GM12878 (cell line): ENCODE data around the gene MITF. TPM values are rescaled to one million over a fixed set of nuclear protein-coding genes. Genes with fewer than 3 reads are reported as not detected.

Experiments
- ATAC-seq: fragments of 200-7000 bp; cut with Tn5 transposase; 3 replicates; pipeline ENCODE4 v1.9.1; 2020; ENCODE audit warnings: mild to moderate bottlenecking, moderate library complexity
- BruUV-seq: library from RNA; stranded (reverse); fragments of 400-500 nt; replicated peaks from 2 replicates; lab custom pipeline; 2021; lab: Mats Ljungman, UMichigan
- CTCF ChIA-PET: fragments of 300-600 bp; sonication (Branson Sonifier 250); formaldehyde crosslinking; extraction: SDS; loops from one replicate; lab custom pipeline; 2021; ENCODE audit warnings: inconsistent platforms; lab: Yijun Ruan, JAX
- POLR2A ChIA-PET: fragments of 350-600 bp; formaldehyde crosslinking; extraction: SDS; loops from one replicate; lab custom pipeline; 2021; ENCODE audit warnings: inconsistent platforms; lab: Charles Lee
- RAD21 ChIA-PET: fragments of 300-600 bp; sonication (Branson Sonifier 250); formaldehyde crosslinking; loops from one replicate; lab custom pipeline; 2023; ENCODE audit warnings: antibody characterized with exemption; ENCODE audit not compliant: unreplicated experiment; lab: Charles Lee
- SMC1A ChIA-PET: fragments of 300-600 bp; sonication (Branson Sonifier 250); formaldehyde crosslinking; loops from one replicate; lab custom pipeline; 2023; ENCODE audit not compliant: unreplicated experiment, uncharacterized antibody; lab: Charles Lee
- DNase-seq: peaks from one replicate; pipeline ENCODE4 v3.0.0-alpha.2; 2011; ENCODE audit warnings: low read depth, low spot score
- FAIRE-seq: peaks from 3 replicates; lab custom pipeline; 2011; peaks lifted over from hg19 to GRCh38; lab: Jason Lieb, UNC
- H2AFZ ChIP-seq: 2 replicates; pipeline ENCODE4 v1.6.0; 2011; ENCODE audit warnings: low read depth, low read length, control low read depth; ENCODE audit not compliant: control insufficient read depth
- H3K27ac ChIP-seq: 2 replicates; pipeline ENCODE4 v1.5.1; 2011; ENCODE audit warnings: control low read depth; ENCODE audit not compliant: control insufficient read depth, insufficient read depth
- H3K27me3 ChIP-seq, 2 experiments: replicated peaks in 1 of 2; 2 replicates each; pipeline versions ENCODE4 v1.6.0 to v1.6.1; 2011; ENCODE audit warnings: low read length in 1 of 2; ENCODE audit not compliant: control insufficient read depth in 2 of 2, insufficient read depth in 2 of 2
- H3K36me3 ChIP-seq, 2 experiments: 2 replicates each; pipeline ENCODE4 v1.5.1; 2011; ENCODE audit warnings: low read length in 1 of 2; ENCODE audit not compliant: control insufficient read depth in 2 of 2, insufficient read depth in 2 of 2
- H3K4me1 ChIP-seq: 2 replicates; pipeline ENCODE4 v1.6.1; 2011; ENCODE audit warnings: mild to moderate bottlenecking, low read length, moderate library complexity, mixed read lengths; ENCODE audit not compliant: control insufficient read depth, insufficient read depth
- H3K4me2 ChIP-seq: 2 replicates; pipeline ENCODE4 v1.6.0; 2011; ENCODE audit warnings: control low read depth; ENCODE audit not compliant: control insufficient read depth, insufficient read depth
- H3K4me3 ChIP-seq: fragments of 200-600 bp; sonication (generic); 2 replicates; pipeline ENCODE4 v1.5.1; 2016
- H3K79me2 ChIP-seq: 2 replicates; pipeline ENCODE4 v1.6.0; 2011; ENCODE audit warnings: low read length; ENCODE audit not compliant: control insufficient read depth, insufficient read depth
- H3K9ac ChIP-seq: 2 replicates; pipeline ENCODE4 v1.8.0; 2011; ENCODE audit warnings: low read length, control low read depth, mixed read lengths; ENCODE audit not compliant: control insufficient read depth, insufficient read depth
- H3K9me3 ChIP-seq: replicated peaks from 3 replicates; pipeline ENCODE4 v1.5.1; 2011; ENCODE audit warnings: mild to moderate bottlenecking, low read length; ENCODE audit not compliant: control insufficient read depth, insufficient read depth
- H4K20me1 ChIP-seq: 2 replicates; pipeline ENCODE4 v1.6.0; 2011; ENCODE audit not compliant: control insufficient read depth, insufficient read depth
- ASH2L ChIP-seq: fragments of 300-600, 200-600 bp; sonication (generic); IDR thresholded peaks from 2 replicates; pipeline ENCODE4 v1.6.1; 2017; ENCODE audit warnings: low read depth, mild to moderate bottlenecking, borderline replicate concordance
- BACH1 ChIP-seq: fragments of 450-650 bp; IDR thresholded peaks from 2 replicates; pipeline ENCODE4 v1.6.1; 2017; ENCODE audit warnings: mild to moderate bottlenecking, borderline replicate concordance
- CBX5 ChIP-seq: sonication (generic); IDR thresholded peaks from 2 replicates; pipeline ENCODE4 v1.6.1; 2016; ENCODE audit warnings: low read depth, moderate library complexity, mild to moderate bottlenecking, inconsistent platforms
- ETV6 ChIP-seq, 2 experiments: fragments of 450-650 bp in 1 of 2; IDR thresholded peaks in 1 of 2; conservative IDR thresholded peaks in 1 of 2; 2 replicates each; pipeline ENCODE4 v1.6.1; 2014; ENCODE audit warnings: antibody characterized with exemption in 1 of 2, borderline replicate concordance in 1 of 2, low read depth in 1 of 2, mild to moderate bottlenecking in 1 of 2, moderate library complexity in 1 of 2
- HSF1 ChIP-seq: fragments of 150-350 bp; IDR thresholded peaks from 2 replicates; pipeline ENCODE4 v1.6.1; 2014; ENCODE audit warnings: mild to moderate bottlenecking, low read depth, low read length
- IKZF1 ChIP-seq: fragments of 450-650 bp; conservative IDR thresholded peaks from 2 replicates; pipeline ENCODE4 v1.6.1; 2017; ENCODE audit warnings: antibody characterized with exemption, mild to moderate bottlenecking
- LARP7 ChIP-seq: fragments of 450-650 bp; IDR thresholded peaks from 2 replicates; pipeline ENCODE4 v1.6.1; 2017; ENCODE audit warnings: mild to moderate bottlenecking
- MEF2A ChIP-seq: IDR thresholded peaks from 2 replicates; pipeline ENCODE4 v1.6.1; 2011; ENCODE audit warnings: low read depth, mild to moderate bottlenecking, low read length, moderate library complexity; ENCODE audit not compliant: insufficient read depth
- MYB ChIP-seq: fragments of 150-350 bp; IDR thresholded peaks from 2 replicates; pipeline ENCODE4 v1.6.1; 2014; ENCODE audit warnings: mild to moderate bottlenecking, low read depth, low read length, borderline replicate concordance
- NR2C1 ChIP-seq: fragments of 450-650 bp; IDR thresholded peaks from 2 replicates; pipeline ENCODE4 v1.6.1; 2017; ENCODE audit warnings: antibody characterized with exemption, mild to moderate bottlenecking, moderate library complexity
- NR2C2 ChIP-seq: IDR thresholded peaks from 2 replicates; pipeline ENCODE4 v1.6.1; 2011; ENCODE audit warnings: borderline replicate concordance, low read depth; ENCODE audit not compliant: control insufficient read depth, insufficient read length
- NR2F1 ChIP-seq: fragments of 450-650 bp; conservative IDR thresholded peaks from 2 replicates; pipeline ENCODE4 v1.6.1; 2017; ENCODE audit warnings: mild to moderate bottlenecking
- SKIL ChIP-seq: fragments of 450-650 bp; IDR thresholded peaks from 2 replicates; pipeline ENCODE4 v1.6.1; 2017; ENCODE audit warnings: mild to moderate bottlenecking, low read depth, inconsistent platforms; ENCODE audit not compliant: poor library complexity, severe bottlenecking
- SPI1 ChIP-seq: IDR thresholded peaks from 2 replicates; pipeline ENCODE4 v1.6.1; 2011; ENCODE audit warnings: low read depth, mild to moderate bottlenecking, low read length, moderate library complexity, borderline replicate concordance; ENCODE audit not compliant: insufficient read depth
- SUPT20H ChIP-seq: IDR thresholded peaks from 2 replicates; pipeline ENCODE4 v1.6.1; 2011; ENCODE audit warnings: low read depth, mild to moderate bottlenecking, low read length, moderate library complexity, borderline replicate concordance; ENCODE audit not compliant: control insufficient read depth
- ZNF24 ChIP-seq: fragments of 450-650 bp; IDR thresholded peaks from 2 replicates; pipeline ENCODE4 v1.6.1; 2017; ENCODE audit warnings: antibody characterized with exemption, mild to moderate bottlenecking
- ZSCAN29 ChIP-seq: fragments of 450-650 bp; IDR thresholded peaks from 2 replicates; pipeline ENCODE4 v1.6.1; 2017; ENCODE audit warnings: mild to moderate bottlenecking, moderate library complexity
- ZZZ3 ChIP-seq: IDR thresholded peaks from 2 replicates; pipeline ENCODE4 v1.6.1; 2011; ENCODE audit warnings: low read depth; ENCODE audit not compliant: control insufficient read depth, insufficient read length
- in situ Hi-C: fragments of 300-500 bp; cut with MboI; formaldehyde crosslinking; loops from 9 replicates; pipeline ENCODE4 v1.14.3; 2018; ENCODE audit warnings: mixed read lengths
- intact Hi-C: fragments of 100-400 bp; cut with micrococcal nuclease; formaldehyde crosslinking; loops from one replicate; pipeline ENCODE4 v1.14.2; 2022; ENCODE audit not compliant: unreplicated experiment
- polyA plus RNA-seq, 11 experiments: library from polyadenylated mRNA; depleted of rRNA in 4 of 11; unstranded in 6 of 11; stranded (reverse) in 5 of 11; fragments of >200 nt; fragmentation: Nextera tagmentation in 4 of 11; fragmentation: Illumina TruSeq in 1 of 11; extraction: Ambion mirVana in 4 of 11; extraction: Trizol in 1 of 11; gene quantifications; 1 replicate in 1 of 11; 2 replicates in 10 of 11; pipeline versions ENCODE4 v1.2.1 to v1.2.3, GENCODE V29; 2011 to 2016; ENCODE audit warnings: inconsistent platforms in 2 of 11, missing spikeins in 2 of 11, low read depth in 1 of 11
- total RNA-seq, 4 experiments: library from RNA; depleted of rRNA in 3 of 4; stranded (reverse); fragments of >200 nt in 3 of 4; fragmentation: Illumina TruSeq in 1 of 4; extraction: Trizol in 1 of 4; gene quantifications; 2 replicates each; pipeline versions ENCODE4 v1.2.1 to v1.2.3, GENCODE V29; 2013 to 2021

Gene MITF
- total and polyA plus RNA-seq, 10 of the 15 experiments (the other 5 are each of a cell fraction or from before 2014, with no cell fraction given): under 0.01 to 0.90 (median 0.06) TPM; not detected in 3

GRCh38 chr3:69848113-69848512 lies 108.8 kb downstream of the MITF start (continued):
- TF ChIP-seq ASH2L (no peak), SUPT20H (no peak), BACH1 (no peak), NR2C2 (no peak), MEF2A (no peak), HSF1 (no peak), MYB (no peak), ETV6 (conservative IDR thresholded peaks at IDR 0.05 in 1 of 2, IDR thresholded peaks at IDR 0.05 in 1 of 2; ENCODE audit: borderline replicate concordance in 1 of 2, low read depth in 1 of 2) (no peak), NR2C1 (no peak)
- TF ChIP-seq, all 136 proteins: peak for 0

GRCh38 chr3:69850849-69851248 lies 111.6 kb downstream of the MITF start:
- H3K9me3 ChIP-seq: no peaks in the 10 kb centered on the region
- H3K4me3 ChIP-seq: no peak overlapping the region
- no peaks in the 10 kb centered on the region for H3K27me3 ChIP-seq
- CTCF ChIA-PET: no interaction called here
- SMC1A ChIA-PET: interaction anchor here (0.5 to 1.0 kb wide), 2 partner anchors 16 to 488 kb away, joined by 3 to 4 read pairs; no protein-coding TSS in a partner anchor
- H2AFZ ChIP-seq: no peak overlapping the region
- no peak overlapping the region for H3K27ac ChIP-seq
- intact Hi-C loops (no loop called here), in situ Hi-C loops (no loop called here)
- H3K4me2 ChIP-seq: no peak overlapping the region
- no peaks in the 10 kb centered on the region for H3K4me1 ChIP-seq
- POLR2A ChIA-PET: no interaction called here
- FAIRE-seq (no peak), ATAC-seq (no peak), DNase-seq (no peak)
- no TSS peak for BruUV-seq
- no peaks in the 10 kb centered on the region for H3K36me3 ChIP-seq
- H3K79me2 ChIP-seq: no peaks in the 10 kb centered on the region
- no peaks in the 10 kb centered on the region for H4K20me1 ChIP-seq
- H3K9ac ChIP-seq: no peak overlapping the region
- RAD21 ChIA-PET: no interaction called here
- TF ChIP-seq ZSCAN29: no peak
- TF ChIP-seq ZZZ3: no peak
- TF ChIP-seq CBX5: no peak
- TF ChIP-seq NR2F1: no peak
- no peak for TF ChIP-seq SPI1
- TF ChIP-seq SKIL: no peak
- TF ChIP-seq ZNF24: no peak
- TF ChIP-seq IKZF1: no peak
- no peak for TF ChIP-seq ETV6 (conservative IDR thresholded peaks at IDR 0.05 in 1 of 2, IDR thresholded peaks at IDR 0.05 in 1 of 2; ENCODE audit: borderline replicate concordance in 1 of 2, low read depth in 1 of 2)
- no peak for TF ChIP-seq LARP7
- TF ChIP-seq MYB: no peak
